ENCODE measurements around the gene RAMP3.

Gene RAMP3

DNA sequence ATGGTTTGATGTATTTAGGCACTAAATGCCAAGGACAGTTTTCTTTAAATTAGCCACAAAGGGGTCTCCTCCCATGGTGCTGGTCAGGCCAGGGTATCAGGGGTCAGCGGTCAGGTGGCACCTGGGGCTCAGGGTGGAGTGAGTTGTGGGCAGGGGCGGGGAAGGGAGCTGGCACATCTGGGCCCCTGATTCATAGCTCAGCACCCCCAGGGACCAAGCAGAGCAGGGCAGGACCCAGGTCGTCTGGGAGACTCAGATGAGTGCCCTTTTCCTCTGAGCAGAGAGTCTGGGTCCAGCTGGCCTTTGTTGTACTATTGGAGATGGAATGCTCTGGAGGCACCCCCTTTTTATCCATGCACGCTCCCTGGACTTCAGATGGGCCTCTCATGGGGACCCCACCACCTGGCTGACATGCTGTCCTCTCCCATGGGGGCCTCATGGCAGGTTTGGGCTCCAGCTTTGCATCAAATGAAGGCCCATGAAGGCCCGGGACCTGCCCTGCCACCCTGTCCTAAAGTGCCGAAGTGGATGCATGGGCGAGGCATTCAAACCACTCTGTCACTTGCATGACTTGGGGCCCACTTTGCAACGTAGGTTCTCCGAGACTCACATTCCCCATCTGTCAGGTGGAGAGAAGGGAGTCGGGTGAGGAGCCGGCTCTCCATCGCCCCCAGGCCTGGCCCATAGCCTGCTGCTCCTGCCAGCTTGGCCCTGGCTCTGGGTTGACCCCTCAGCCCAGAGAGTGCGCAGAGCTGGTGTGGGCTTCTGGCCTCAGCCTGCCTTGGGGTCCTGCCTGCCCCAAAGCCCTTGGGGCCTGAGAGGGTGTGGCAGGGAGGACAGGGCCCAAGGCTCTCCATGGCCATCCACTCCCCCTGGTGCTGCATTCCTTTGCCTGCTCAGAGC lies 66.4 kb downstream of the RAMP3 start:
- DNase-seq (ENCODE audit: low spot score): no peak

DNA sequence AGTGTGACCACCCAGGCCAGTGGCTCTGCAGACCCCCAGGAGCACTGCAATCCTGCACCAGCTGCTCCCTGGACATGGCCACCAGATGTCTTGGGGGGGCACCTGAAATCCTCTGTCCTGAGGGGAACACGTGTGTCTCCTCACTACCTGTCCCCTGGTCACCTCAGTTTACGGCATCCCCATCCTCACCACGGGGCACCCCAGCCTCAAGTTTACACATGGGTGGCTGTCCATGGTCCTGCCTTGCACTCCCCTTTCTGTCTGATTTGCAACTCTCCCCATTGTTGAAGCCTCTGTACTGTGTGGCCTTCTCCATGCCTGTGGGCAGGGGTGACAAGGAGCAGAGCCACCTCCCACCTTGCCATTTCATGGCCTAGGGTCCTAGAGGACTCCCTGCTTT lies 67.2 kb downstream of the RAMP3 start:
- DNase-seq (ENCODE audit: low spot score): no peak

GRCh38 chr7:45225311-45225947 lies 67.8 kb downstream of the RAMP3 start:
- DNase-seq (ENCODE audit: low spot score): no peak

DNA sequence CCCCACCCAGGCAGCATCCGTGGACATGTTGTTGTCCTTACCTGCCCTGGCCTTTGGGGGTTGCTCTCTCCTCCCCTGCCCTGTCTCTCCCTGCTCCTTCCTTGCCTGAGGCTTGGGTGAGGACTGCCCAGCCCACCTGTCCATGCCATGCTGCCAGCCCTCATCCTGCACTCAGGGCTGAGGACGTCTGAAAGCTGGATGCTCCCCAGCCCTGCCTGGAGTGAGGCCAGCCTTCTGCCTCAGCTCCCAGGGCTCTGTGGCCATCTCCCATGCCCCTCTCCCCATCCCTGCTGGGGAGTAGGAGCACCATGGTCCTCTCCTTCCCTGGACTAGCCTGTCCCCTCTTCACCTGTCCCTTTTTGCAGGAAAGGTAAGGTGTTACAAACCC lies 68.4 kb downstream of the RAMP3 start:
- no peak for DNase-seq (ENCODE audit: low spot score)

DNA sequence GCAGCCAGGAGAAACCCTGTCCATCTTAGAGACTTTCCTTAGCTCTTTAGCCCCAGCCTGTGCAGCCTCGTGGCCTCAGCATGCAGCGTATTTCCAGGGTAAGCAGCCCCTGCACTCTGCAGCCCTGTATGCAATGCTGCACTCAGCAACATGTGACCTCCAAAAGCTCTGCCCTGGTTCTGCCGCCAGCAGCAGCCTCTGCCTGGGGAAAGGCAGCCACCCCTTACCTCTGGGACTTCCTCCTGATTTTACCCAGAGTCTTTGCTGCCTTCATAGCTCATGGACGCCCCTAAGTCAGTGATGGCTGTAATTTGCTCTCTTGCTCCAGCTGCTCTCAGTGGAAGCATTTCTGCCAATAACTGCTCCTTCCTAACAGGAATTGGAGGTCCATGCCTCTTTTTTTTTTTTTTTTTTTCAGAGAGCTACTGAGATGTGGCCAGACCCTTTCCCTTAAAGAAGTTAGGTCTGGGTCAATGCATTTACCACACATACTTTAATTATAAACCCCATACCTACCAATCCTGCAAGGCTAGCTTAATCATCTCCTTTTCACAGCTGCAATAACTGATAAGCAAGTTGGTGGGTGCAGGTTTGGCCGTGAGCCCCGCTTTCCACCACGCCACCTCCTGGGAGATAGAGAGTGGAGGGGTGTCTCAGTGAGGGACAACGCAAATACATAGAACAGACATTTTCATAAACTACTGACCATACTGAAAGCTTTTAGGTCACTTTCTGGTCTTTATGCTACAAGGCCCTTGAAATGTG lies 71.7 kb downstream of the RAMP3 start:
- no peak for DNase-seq (ENCODE audit: low spot score)

DNA sequence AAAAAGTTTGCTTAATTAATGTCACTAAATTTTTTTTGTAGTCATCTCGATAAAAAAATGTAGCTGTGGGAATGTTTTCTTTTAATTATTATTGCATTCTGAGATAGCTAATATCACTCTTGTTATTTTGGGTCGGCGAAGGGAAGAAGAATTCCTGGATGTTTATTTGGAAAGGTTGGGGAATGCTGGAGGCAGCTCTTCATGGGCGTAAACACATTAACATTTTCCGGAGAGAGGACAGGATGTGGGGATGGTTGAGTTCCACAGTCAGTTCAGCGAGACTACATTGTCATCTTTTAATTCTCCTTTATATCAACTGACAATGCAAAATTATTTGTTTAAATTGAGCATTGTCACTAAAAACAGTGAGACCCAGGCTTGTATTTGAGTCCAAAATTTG lies 72.5 kb downstream of the RAMP3 start:
- DNase-seq (ENCODE audit: low spot score): no peak

- DNase-seq (ENCODE audit: low spot score): no peak
Measured at GRCh38 chr7:45230611-45231165, 73.1 kb downstream of the RAMP3 start.

DNA sequence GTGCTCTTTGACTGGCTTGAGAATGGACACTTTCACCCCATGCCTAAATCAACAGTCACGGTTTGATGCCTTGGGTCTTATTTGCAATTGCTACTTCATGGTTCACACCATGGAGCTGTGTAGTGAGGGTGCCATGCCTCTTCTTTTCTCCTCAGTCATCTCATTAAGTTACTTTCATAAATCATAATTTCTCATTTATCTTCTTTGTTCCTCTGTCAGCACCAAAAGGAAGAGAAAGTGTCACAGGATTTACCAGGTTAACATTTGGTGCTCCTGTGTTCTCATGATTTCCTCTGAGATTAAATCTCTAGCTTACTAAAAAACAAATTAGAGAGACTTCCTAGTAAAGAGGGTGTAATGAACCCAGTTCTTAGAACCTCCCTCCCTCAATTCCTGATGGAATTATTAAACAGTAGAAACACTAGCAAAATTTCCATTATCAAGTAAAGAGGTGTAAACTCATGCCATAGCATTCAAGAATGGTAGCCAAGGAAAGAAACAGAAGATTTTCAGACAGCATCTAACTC lies 75.7 kb downstream of the RAMP3 start:
- no peak for DNase-seq (ENCODE audit: low spot score)

Data from SW480 (cell line).